Caco-2 (cell line): ENCODE results near the gene ALG14. TPM values are rescaled to one million over a fixed set of nuclear protein-coding genes. Genes with fewer than 3 reads are reported as not detected.

ENCODE experiments used
- BruUV-seq: library from RNA; stranded (reverse); fragments of 400-500 nt; replicated peaks from 2 replicates; lab custom pipeline; 2021; lab: Mats Ljungman, UMichigan
- CTCF ChIA-PET: fragments of 300-600 bp; sonication (Branson Sonifier 250); formaldehyde crosslinking; loops from one replicate; lab custom pipeline; 2022; ENCODE audit warnings: antibody characterized with exemption; lab: Charles Lee
- POLR2A ChIA-PET: fragments of 300-600 bp; sonication (Branson Sonifier 250); formaldehyde crosslinking; loops from one replicate; lab custom pipeline; 2022; ENCODE audit warnings: antibody characterized with exemption; lab: Charles Lee
- DNase-seq, 2 experiments: peaks; one replicate each; pipeline versions ENCODE4 v3.0.0 to v3.0.0-alpha.2; 2020 to 2022
- H3K27me3 ChIP-seq: replicated peaks from 2 replicates; pipeline ENCODE4 v1.6.0; 2011; ENCODE audit warnings: low read length; ENCODE audit not compliant: control insufficient read depth, insufficient read depth
- H3K36me3 ChIP-seq: 2 replicates; pipeline ENCODE4 v1.5.1; 2011; ENCODE audit warnings: low read length; ENCODE audit not compliant: control insufficient read depth, insufficient read depth
- H3K4me1 ChIP-seq: fragments of 250-450 bp; sonication (Bioruptor Pico); 2 replicates; pipeline ENCODE4 v1.5.1; 2020; ENCODE audit warnings: mild to moderate bottlenecking
- H3K4me3 ChIP-seq: 2 replicates; pipeline ENCODE4 v1.5.1; 2011; ENCODE audit warnings: low read depth, mild to moderate bottlenecking, control low read depth, low read length
- H3K9me3 ChIP-seq: fragments of 250-450 bp; sonication (Bioruptor Pico); 2 replicates; pipeline ENCODE4 v1.5.1; 2020; ENCODE audit warnings: mild to moderate bottlenecking, moderate library complexity
- H3K27ac Mint-ChIP-seq: one replicate; pipeline ENCODE4 v1.8.0; 2022; ENCODE audit warnings: mixed read lengths; ENCODE audit not compliant: unreplicated experiment
- H3K27me3 Mint-ChIP-seq: one replicate; pipeline ENCODE4 v1.8.0; 2022; ENCODE audit warnings: mixed read lengths; ENCODE audit not compliant: insufficient read depth, unreplicated experiment
- H3K36me3 Mint-ChIP-seq: one replicate; pipeline ENCODE4 v1.8.0; 2022; ENCODE audit warnings: mild to moderate bottlenecking, mixed read lengths; ENCODE audit not compliant: insufficient read depth, unreplicated experiment
- H3K4me1 Mint-ChIP-seq: one replicate; pipeline ENCODE4 v1.8.0; 2022; ENCODE audit warnings: low read depth, mixed read lengths; ENCODE audit not compliant: unreplicated experiment
- H3K4me3 Mint-ChIP-seq: one replicate; pipeline ENCODE4 v1.8.0; 2022; ENCODE audit warnings: mild to moderate bottlenecking, moderate library complexity, mixed read lengths; ENCODE audit not compliant: unreplicated experiment
- H3K9me3 Mint-ChIP-seq: one replicate; pipeline ENCODE4 v1.8.0; 2022; ENCODE audit warnings: mixed read lengths; ENCODE audit not compliant: unreplicated experiment
- CTCF ChIP-seq, 2 experiments: fragments of 200-600 bp in 1 of 2; IDR thresholded peaks; 1 replicate in 1 of 2; 2 replicates in 1 of 2; pipeline versions ENCODE4 v1.5.1 to v1.8.0; 2011 to 2022; ENCODE audit warnings: antibody characterized with exemption in 1 of 2, control low read depth in 1 of 2, inconsistent platforms in 1 of 2, low read depth in 1 of 2, low read length in 1 of 2, mild to moderate bottlenecking in 1 of 2, moderate library complexity in 1 of 2; ENCODE audit not compliant: insufficient read depth in 1 of 2, severe bottlenecking in 1 of 2, unreplicated experiment in 1 of 2
- intact Hi-C: fragments of 100-400 bp; cut with micrococcal nuclease; formaldehyde crosslinking; loops from one replicate; pipeline ENCODE4 v1.10.0; 2022; ENCODE audit not compliant: unreplicated experiment
- total RNA-seq: library from RNA; stranded (reverse); gene quantifications from 2 replicates; pipeline ENCODE4 v1.2.3, GENCODE V29; 2022

The ALG14 gene
- total RNA-seq, 1 experiment from 2014 or later, result 4.5 TPM

- Histone ChIP-seq H3K9me3 (no peaks in the 10 kb centered on the region), H3K27me3 (no peaks in the 10 kb centered on the region), H3K4me1 (no peaks in the 10 kb centered on the region), H3K36me3 (no peaks in the 10 kb centered on the region), H3K4me3 (no peak overlapping the region)
- ChIA-PET POLR2A (no interaction called here), CTCF (no interaction called here)
- Mint-ChIP-seq H3K4me3 (no peak overlapping the region), H3K27ac (no peak overlapping the region), H3K9me3 (no peaks in the 10 kb centered on the region), H3K4me1 (no peaks in the 10 kb centered on the region), H3K27me3 (no peaks in the 10 kb centered on the region), H3K36me3 (no peaks in the 10 kb centered on the region)
- intact Hi-C loops, result no loop called here
- no TSS peak for BruUV-seq
- no peak for TF ChIP-seq CTCF (IDR thresholded peaks at IDR 0.05; ENCODE audit: insufficient read depth in 1 of 2, low read depth in 1 of 2, low read length in 1 of 2, severe bottlenecking in 1 of 2, unreplicated experiment in 1 of 2)
- DNase-seq, result no peak
Observed at GRCh38 chr1:95108792-95109191, 36.0 kb upstream of the ALG14 start.

GRCh38 chr1:95098196-95098595, 25.4 kb upstream of the ALG14 start:
- no peak overlapping the region for H3K4me3 ChIP-seq
- TF ChIP-seq CTCF (IDR thresholded peaks at IDR 0.05; ENCODE audit: insufficient read depth in 1 of 2, low read depth in 1 of 2, low read length in 1 of 2, severe bottlenecking in 1 of 2, unreplicated experiment in 1 of 2), result no peak
- H3K9me3 ChIP-seq, result no peaks in the 10 kb centered on the region
- Mint-ChIP-seq H3K9me3 (no peaks in the 10 kb centered on the region), H3K27ac (no peak overlapping the region), H3K4me1 (peaks cover 13% of the 10 kb centered on the region), H3K27me3 (no peaks in the 10 kb centered on the region), H3K36me3 (no peaks in the 10 kb centered on the region), H3K4me3 (no peak overlapping the region)
- no TSS peak for BruUV-seq
- no peaks in the 10 kb centered on the region for H3K36me3 ChIP-seq
- DNase-seq, result no peak
- no peaks in the 10 kb centered on the region for H3K4me1 ChIP-seq
- intact Hi-C loops, result no loop called here
- ChIA-PET CTCF (no interaction called here), POLR2A (no interaction called here)
- H3K27me3 ChIP-seq, result no peaks in the 10 kb centered on the region

- H3K36me3 Mint-ChIP-seq, result no peaks in the 10 kb centered on the region
- no peak for DNase-seq
- H3K27me3 ChIP-seq, result no peaks in the 10 kb centered on the region
- BruUV-seq, result no TSS peak
- H3K4me3 ChIP-seq, result no peak overlapping the region
- peaks cover 13% of the 10 kb centered on the region for H3K4me1 Mint-ChIP-seq
- no peaks in the 10 kb centered on the region for H3K9me3 Mint-ChIP-seq
- no peaks in the 10 kb centered on the region for H3K9me3 ChIP-seq
- no peaks in the 10 kb centered on the region for H3K27me3 Mint-ChIP-seq
- no peaks in the 10 kb centered on the region for H3K4me1 ChIP-seq
- H3K4me3 Mint-ChIP-seq, result no peak overlapping the region
- H3K36me3 ChIP-seq, result no peaks in the 10 kb centered on the region
- no peak overlapping the region for H3K27ac Mint-ChIP-seq
- TF ChIP-seq CTCF (IDR thresholded peaks at IDR 0.05; ENCODE audit: insufficient read depth in 1 of 2, low read depth in 1 of 2, low read length in 1 of 2, severe bottlenecking in 1 of 2, unreplicated experiment in 1 of 2), result no peak
- CTCF ChIA-PET, result interaction anchor here (0.6 kb wide), 1 partner anchor 20 kb away, joined by 4 read pairs; the partner anchor contains the start of gene TLCD4
- intact Hi-C loops, result no loop called here
- POLR2A ChIA-PET, result interaction anchor here (0.5 kb wide), 1 partner anchor 15 kb away, joined by 3 read pairs; no protein-coding TSS in a partner anchor
Observed at GRCh38 chr1:95097426-95097825, 24.7 kb upstream of the ALG14 start.
